Measurements from ENCODE around the gene TRIO.

TRIO gene

GRCh38 chr5:14147210-14147609 lies 4.1 kb downstream of the TRIO start:
- no peak for DNase-seq (ENCODE audit: low read depth)

- no peak for DNase-seq (ENCODE audit: low read depth)
Observed at GRCh38 chr5:14148483-14148882, 5.3 kb downstream of the TRIO start.

GRCh38 chr5:14148890-14149671 lies 5.9 kb downstream of the TRIO start:
- no peak for DNase-seq (ENCODE audit: low read depth)

GRCh38 chr5:14149672-14150274 lies 6.6 kb downstream of the TRIO start:
- DNase-seq (ENCODE audit: low read depth), result no peak

- DNase-seq (ENCODE audit: low read depth), result no peak
Observed at GRCh38 chr5:14151416-14151815, 8.3 kb downstream of the TRIO start.

- no peak for DNase-seq (ENCODE audit: low read depth)
Observed at GRCh38 chr5:14153071-14153864, 10.1 kb downstream of the TRIO start.

GRCh38 chr5:14153932-14154731 lies 11.0 kb downstream of the TRIO start:
- no peak for DNase-seq (ENCODE audit: low read depth)

- DNase-seq (ENCODE audit: low read depth), result no peak
Observed at GRCh38 chr5:14155075-14155474, 11.9 kb downstream of the TRIO start.

- no peak for DNase-seq (ENCODE audit: low read depth)
Observed at GRCh38 chr5:14155739-14156138, 12.6 kb downstream of the TRIO start.

GRCh38 chr5:14156290-14156649 lies 13.1 kb downstream of the TRIO start:
- DNase-seq (ENCODE audit: low read depth), result no peak

GRCh38 chr5:14156650-14157492 lies 13.7 kb downstream of the TRIO start:
- no peak for DNase-seq (ENCODE audit: low read depth)

GRCh38 chr5:14157493-14157782 lies 14.3 kb downstream of the TRIO start:
- DNase-seq (ENCODE audit: low read depth), result no peak

- DNase-seq (ENCODE audit: low read depth), result no peak
Observed at GRCh38 chr5:14158890-14159666, 15.9 kb downstream of the TRIO start.

GRCh38 chr5:14161825-14162556 lies 18.8 kb downstream of the TRIO start:
- no peak for DNase-seq (ENCODE audit: low read depth)

GRCh38 chr5:14164164-14165163 lies 21.3 kb downstream of the TRIO start:
- DNase-seq (ENCODE audit: low read depth), result no peak

- DNase-seq (ENCODE audit: low read depth), result no peak
Observed at GRCh38 chr5:14165375-14166106, 22.4 kb downstream of the TRIO start.

- DNase-seq (ENCODE audit: low read depth), result no peak
Observed at GRCh38 chr5:14166437-14166836, 23.3 kb downstream of the TRIO start.

GRCh38 chr5:14167211-14167845 lies 24.2 kb downstream of the TRIO start:
- DNase-seq (ENCODE audit: low read depth), result no peak

All from stimulated activated CD8-positive, alpha-beta memory T cell treated with anti-CD3 and anti-CD28 coated beads, Interleukin-15, amount 100 ng/mL, for 1 hour (primary cell).